ENCODE data around the gene WARS2.

DNA sequence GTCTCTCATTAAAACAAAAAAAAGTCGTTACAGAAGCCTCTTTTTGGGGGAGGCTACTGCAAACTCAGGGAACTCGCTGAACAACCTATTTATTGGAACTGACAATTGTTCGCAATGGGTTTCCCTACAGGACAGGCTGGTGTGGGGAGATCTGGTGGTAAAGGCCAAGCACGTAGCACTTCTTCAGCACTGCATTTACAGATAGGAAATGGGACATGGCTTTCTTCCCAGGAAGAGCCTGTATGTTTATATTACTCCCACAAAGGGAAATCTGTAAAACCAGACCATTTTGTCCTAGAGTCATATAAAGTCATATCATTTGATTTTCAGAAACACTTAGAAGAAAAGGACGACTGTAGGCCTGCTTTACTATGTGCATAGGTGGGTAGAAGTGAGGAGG is 113.5 kb downstream of the WARS2 start:
- no peak for TF ChIP-seq ZNF274 (IDR thresholded peaks at IDR 0.05; ENCODE audit: low read depth, low read length)
- no peak for TF ChIP-seq YY1 (IDR thresholded peaks at IDR 0.05; ENCODE audit: insufficient read depth, insufficient read length)
